Adrenal gland (tissue), 12 donors: Measurements from ENCODE around the gene BCL11A. TPM values are rescaled to one million over a fixed set of nuclear protein-coding genes. Genes with fewer than 3 reads are reported as not detected.
A peak's percentile ranks its signal among the peaks of the same experiment; 100 is the strongest.

Experiments
- DNase-seq, 7 donors: peaks; one replicate each; pipeline ENCODE4 v3.0.0-alpha.2; 2019 to 2020
- H3K27ac ChIP-seq, 5 donors: fragments of 200-600 bp; sonication (generic) in 4 of 5; 1 replicate in 3 of 5; 2 replicates in 2 of 5; pipeline versions ENCODE4 v1.5.1 to v1.8.0; 2016 to 2020; ENCODE audit warnings: mild to moderate bottlenecking in 1 of 5
- H3K27me3 ChIP-seq: fragments of 200-600 bp; 2 replicates; pipeline ENCODE4 v1.8.0; 2021
- H3K36me3 ChIP-seq, 2 donors: fragments of 200-600 bp; replicated peaks in 1 of 2; 1 replicate in 1 of 2; 2 replicates in 1 of 2; pipeline versions ENCODE4 v1.5.1 to v1.8.0; 2018 to 2022
- H3K4me1 ChIP-seq, 2 donors: fragments of 200-600 bp; replicated peaks in 1 of 2; 1 replicate in 1 of 2; 2 replicates in 1 of 2; pipeline versions ENCODE4 v1.5.1 to v1.8.0; 2018 to 2021
- H3K4me3 ChIP-seq, 4 donors: fragments of 200-600 bp; sonication (generic) in 3 of 4; one replicate each; pipeline ENCODE4 v1.5.1; 2016 to 2018
- H3K9me3 ChIP-seq, 3 donors: fragments of 200-600 bp; sonication (generic) in 1 of 3; replicated peaks in 1 of 3; 1 replicate in 2 of 3; 2 replicates in 1 of 3; pipeline versions ENCODE4 v1.5.1 to v1.8.0; 2016 to 2021
- POLR2A ChIP-seq, 2 donors: fragments of 450-650 bp; IDR thresholded peaks; one replicate each; pipeline ENCODE4 v1.6.1; 2017; ENCODE audit warnings: antibody characterized with exemption in 2 of 2, mild to moderate bottlenecking in 2 of 2, moderate library complexity in 1 of 2
- WGBS, 4 donors: extraction: QIAGEN DNeasy Blood & Tissue Kit in 2 of 4; methylation state at CpG; one replicate each; pipeline versions ENCODE4 v1.1.5 to v1.1.7; 2013 to 2017; 5-methylcytosine and 5-hydroxymethylcytosine counted together
- intact Hi-C, 2 donors: fragments of 100-400 bp; cut with DNase I; formaldehyde crosslinking; loops; one replicate each; pipeline versions ENCODE4 v1.14.1 to v1.15.0; 2022 to 2023
- polyA plus RNA-seq, 3 donors: library from polyadenylated mRNA; stranded (reverse); fragments of 200-250 nt in 2 of 3; fragments of 350-450 nt in 1 of 3; fragmentation: Illumina TruSeq in 1 of 3; extraction: RNeasy Lipid Tissue Mini Kit (QIAGEN cat#74804) in 1 of 3; gene quantifications; one replicate each; pipeline ENCODE4 v1.2.3, GENCODE V29; 2013 to 2014
- total RNA-seq, 9 donors: library from RNA; depleted of rRNA in 4 of 9; stranded (reverse); fragments of >200 nt in 4 of 9; fragments of 120-200 nt in 1 of 9; fragmentation: NEBNext Ultra II Directional in 1 of 9; extraction: Animal tissue kit (Norgen Biotek cat#: 25700) in 1 of 9; gene quantifications; one replicate each; pipeline versions ENCODE4 v1.1.0 to v1.2.4, GENCODE V29; 2013 to 2023
- TF ChIP-seq, protein P1 (sequence below), 6 experiments: fragments of 450-650 bp in 4 of 6; fragments of 200-600 bp in 2 of 6; sonication (generic) in 1 of 6; IDR thresholded peaks; 1 replicate in 5 of 6; 2 replicates in 1 of 6; pipeline versions ENCODE4 v1.5.1 to v1.8.0; 2016 to 2021; ENCODE audit warnings: antibody characterized with exemption in 6 of 6, mild to moderate bottlenecking in 2 of 6, moderate library complexity in 1 of 6
- donor health status: healthy with polysubstance abuse.
- donor health status: Bipolar disorder and iron deficiency.
- donor health status: DM: yes; HTN: yes; CAD: no.
- donor health status: DM: no; HTN: no; CAD: no.
- donor health status: DM: no; HTN: no; CAD: no.
- donor health status: DM: yes; HTN: yes; CAD: no.

BCL11A gene
- total and polyA plus RNA-seq, 12 donors = 2.9 to 16.7 (median 5.3) TPM

DNA sequence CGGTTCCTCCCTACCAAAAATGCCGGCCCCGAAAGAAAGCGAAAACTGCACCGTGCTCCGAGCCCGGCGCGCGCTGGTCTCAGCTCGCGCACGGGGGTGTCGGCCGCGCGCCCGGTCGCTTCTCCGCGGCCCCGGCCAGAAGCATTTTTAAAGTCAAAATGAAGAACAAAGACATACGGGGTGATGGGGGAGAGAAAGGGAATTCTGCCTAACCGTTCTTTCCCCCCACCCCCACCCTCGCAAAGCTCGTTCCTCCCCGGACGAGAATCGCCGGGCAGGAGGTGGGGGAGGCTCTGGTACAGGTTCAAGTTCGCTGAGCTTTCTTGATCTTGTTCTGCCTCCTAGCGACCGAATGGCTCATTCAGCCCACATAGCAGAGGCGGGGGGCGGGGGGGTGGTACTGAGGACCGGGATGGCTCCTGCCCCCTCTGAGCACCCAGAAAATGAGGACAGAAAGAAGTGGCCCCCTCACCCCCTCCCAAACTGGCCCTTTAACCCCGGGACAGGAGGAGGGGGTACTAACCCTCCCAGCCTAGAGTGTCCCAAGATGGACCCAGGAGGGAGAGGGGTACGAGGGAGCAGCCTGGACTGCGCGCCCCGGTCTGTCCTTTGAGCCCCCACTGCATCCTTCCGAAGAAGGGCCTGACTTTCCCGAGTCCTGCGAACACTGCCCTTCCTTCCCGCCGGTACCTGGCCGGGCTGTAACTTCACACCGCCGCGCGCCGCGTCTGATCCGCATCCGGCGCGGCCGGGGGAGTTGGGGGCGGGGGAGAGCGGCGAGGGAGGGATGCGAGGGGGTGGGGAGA lies 3.1 kb downstream of the BCL11A start:
- DNase-seq = peak; percentile 83 to 91 (median 87)

DNA sequence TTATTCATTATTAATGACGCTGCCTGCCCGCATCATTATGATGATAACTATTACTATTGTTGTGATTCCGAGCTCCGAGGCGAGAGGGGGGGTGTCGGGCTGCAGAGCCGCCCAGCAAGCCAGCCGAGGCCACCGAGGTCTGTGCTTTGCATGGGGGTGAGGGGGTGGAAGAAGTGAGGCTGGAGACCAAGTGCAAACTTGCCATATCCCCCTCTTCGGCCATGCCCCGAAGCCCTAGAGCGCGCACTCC lies 3.6 kb downstream of the BCL11A start:
- no peak for TF ChIP-seq POLR2A (IDR thresholded peaks at IDR 0.05)
- TF ChIP-seq, protein P1, sequence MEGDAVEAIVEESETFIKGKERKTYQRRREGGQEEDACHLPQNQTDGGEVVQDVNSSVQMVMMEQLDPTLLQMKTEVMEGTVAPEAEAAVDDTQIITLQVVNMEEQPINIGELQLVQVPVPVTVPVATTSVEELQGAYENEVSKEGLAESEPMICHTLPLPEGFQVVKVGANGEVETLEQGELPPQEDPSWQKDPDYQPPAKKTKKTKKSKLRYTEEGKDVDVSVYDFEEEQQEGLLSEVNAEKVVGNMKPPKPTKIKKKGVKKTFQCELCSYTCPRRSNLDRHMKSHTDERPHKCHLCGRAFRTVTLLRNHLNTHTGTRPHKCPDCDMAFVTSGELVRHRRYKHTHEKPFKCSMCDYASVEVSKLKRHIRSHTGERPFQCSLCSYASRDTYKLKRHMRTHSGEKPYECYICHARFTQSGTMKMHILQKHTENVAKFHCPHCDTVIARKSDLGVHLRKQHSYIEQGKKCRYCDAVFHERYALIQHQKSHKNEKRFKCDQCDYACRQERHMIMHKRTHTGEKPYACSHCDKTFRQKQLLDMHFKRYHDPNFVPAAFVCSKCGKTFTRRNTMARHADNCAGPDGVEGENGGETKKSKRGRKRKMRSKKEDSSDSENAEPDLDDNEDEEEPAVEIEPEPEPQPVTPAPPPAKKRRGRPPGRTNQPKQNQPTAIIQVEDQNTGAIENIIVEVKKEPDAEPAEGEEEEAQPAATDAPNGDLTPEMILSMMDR (IDR thresholded peaks at IDR 0.05) = no peak
- H3K27ac ChIP-seq = peak overlapping the region in 4 of 5 donors; percentile 77 to 87 (median 84)
- H3K4me1 ChIP-seq = peaks cover 13 to 61% of the 10 kb centered on the region in 2 donors
- no peaks in the 10 kb centered on the region for H3K9me3 ChIP-seq
- no peaks in the 10 kb centered on the region for H3K36me3 ChIP-seq
- peak overlapping the region; percentile 55 to 67 (median 62) for H3K4me3 ChIP-seq
- peak; percentile 31 to 56 (median 48) for DNase-seq
- 0% methylated on average over 7 to 13 of the region's 13 CpGs for WGBS, 4 donors
- intact Hi-C loops = loop anchor here in 1 of 2 donors (5.0 kb wide), 1 partner anchor 1248 kb away; no protein-coding TSS in a partner anchor
- peaks cover 15% of the 10 kb centered on the region for H3K27me3 ChIP-seq

More for the DNA sequence above, 3.1 kb downstream of the BCL11A start:
- H3K4me3 ChIP-seq = peak overlapping the region; percentile 21 to 67 (median 60)
- peak overlapping the region in 4 of 5 donors; percentile 77 to 87 (median 84) for H3K27ac ChIP-seq
- peaks cover 15 to 58% of the 10 kb centered on the region in 2 donors for H3K4me1 ChIP-seq
- no peaks in the 10 kb centered on the region for H3K36me3 ChIP-seq
- no peaks in the 10 kb centered on the region for H3K9me3 ChIP-seq
- peaks cover 15% of the 10 kb centered on the region for H3K27me3 ChIP-seq
- 0 to 2% (median 1%) methylated on average over 20 to 62 of the region's 62 CpGs for WGBS, 4 donors
- TF ChIP-seq, protein P1 (IDR thresholded peaks at IDR 0.05) = peak; percentile 40 to 70 (median 57)
- peak in 1 of 2 donors; percentile 42 for TF ChIP-seq POLR2A (IDR thresholded peaks at IDR 0.05)
- intact Hi-C loops = loop anchor here in 1 of 2 donors (5.0 kb wide), 1 partner anchor 1248 kb away; no protein-coding TSS in a partner anchor

DNA sequence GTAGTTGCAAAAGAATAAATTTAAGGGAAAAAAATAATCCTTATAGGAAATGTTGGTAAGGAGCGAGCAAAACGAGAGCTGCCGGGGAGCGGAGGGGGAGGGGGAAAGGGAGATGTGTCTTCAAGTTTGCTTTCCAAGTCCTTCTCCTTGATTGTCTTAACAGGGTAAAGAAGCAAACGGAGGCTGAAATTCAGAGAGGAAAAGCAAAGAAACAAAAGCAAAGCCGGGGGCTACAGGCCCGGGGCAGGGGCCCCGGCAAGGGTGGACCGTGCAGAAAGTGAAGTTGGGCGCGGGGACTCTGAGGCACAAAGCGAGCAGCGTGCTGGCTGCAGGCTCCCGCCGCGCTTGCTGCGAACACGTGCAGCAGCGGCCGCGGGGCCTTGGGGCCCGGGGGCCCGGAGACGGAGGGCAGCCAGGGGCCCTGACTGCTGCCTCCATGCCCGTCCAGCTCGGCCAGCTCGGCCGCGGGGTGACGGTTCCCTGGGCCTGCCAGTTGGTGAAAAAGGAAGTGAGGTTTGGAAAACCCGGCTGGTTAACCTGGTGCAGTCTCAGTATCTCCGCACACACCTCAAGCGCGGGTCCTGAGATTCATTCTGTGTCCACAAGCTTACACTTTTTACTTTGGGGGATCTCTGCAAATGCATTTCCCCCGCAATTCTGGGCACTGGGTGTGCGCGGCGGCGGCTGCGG lies 4.1 kb downstream of the BCL11A start:
- intact Hi-C loops = no loop called here
- 0 to 2% (median 1%) methylated on average over 34 to 40 of the region's 40 CpGs for WGBS, 4 donors
- no peaks in the 10 kb centered on the region for H3K9me3 ChIP-seq
- TF ChIP-seq POLR2A (IDR thresholded peaks at IDR 0.05) = peak in 1 of 2 donors; percentile 36
- TF ChIP-seq, protein P1 (IDR thresholded peaks at IDR 0.05) = no peak
- DNase-seq = peak; percentile 22 to 60 (median 43)
- peak overlapping the region in 4 of 5 donors; percentile 77 to 87 (median 84) for H3K27ac ChIP-seq
- H3K4me3 ChIP-seq = peak overlapping the region; percentile 55 to 67 (median 62)
- peaks cover 13 to 61% of the 10 kb centered on the region in 2 donors for H3K4me1 ChIP-seq
- no peaks in the 10 kb centered on the region for H3K36me3 ChIP-seq
- peaks cover 15% of the 10 kb centered on the region for H3K27me3 ChIP-seq

DNA sequence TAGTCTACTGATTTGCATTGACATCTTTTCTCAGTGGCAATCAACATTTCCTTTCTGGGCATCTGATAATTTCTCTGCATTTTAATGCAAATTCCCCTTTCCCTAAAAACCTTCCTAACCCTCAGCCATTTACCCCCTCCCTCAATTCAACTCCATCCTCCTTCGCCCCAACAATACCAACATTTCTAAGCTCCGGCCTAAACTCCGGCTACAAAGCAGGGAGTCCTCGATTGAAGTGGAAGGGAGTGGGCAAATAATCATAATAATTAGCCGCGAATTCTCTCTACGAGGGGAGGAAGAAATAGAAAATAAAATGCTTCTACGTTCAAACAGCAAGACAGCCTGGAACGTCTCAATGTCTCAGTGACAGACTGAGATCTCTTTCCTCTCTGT lies 4.6 kb downstream of the BCL11A start:
- peaks cover 15% of the 10 kb centered on the region for H3K27me3 ChIP-seq
- TF ChIP-seq, protein P1 (IDR thresholded peaks at IDR 0.05) = no peak
- TF ChIP-seq POLR2A (IDR thresholded peaks at IDR 0.05) = no peak
- intact Hi-C loops = no loop called here
- peaks cover 13 to 62% of the 10 kb centered on the region in 2 donors for H3K4me1 ChIP-seq
- no peak for DNase-seq
- H3K27ac ChIP-seq = peak overlapping the region in 4 of 5 donors; percentile 77 to 87 (median 84)
- peak overlapping the region in 3 of 4 donors; percentile 55 to 67 (median 65) for H3K4me3 ChIP-seq
- WGBS, 4 donors = 24 to 27% (median 25%) methylated on average over 9 of the region's 9 CpGs
- no peaks in the 10 kb centered on the region for H3K36me3 ChIP-seq
- no peaks in the 10 kb centered on the region for H3K9me3 ChIP-seq
